K562 (cell line): ENCODE data around the gene C16orf78. TPM values are rescaled to one million over a fixed set of nuclear protein-coding genes. Genes with fewer than 3 reads are reported as not detected.
A peak's percentile ranks its signal among the peaks of the same experiment; 100 is the strongest.

Experiments
- ATAC-seq: fragments of 200-7000 bp; cut with Tn5 transposase; 3 replicates; pipeline ENCODE4 v1.9.1; 2020; ENCODE audit warnings: moderate library complexity
- BruUV-seq: library from RNA; stranded (reverse); fragments of 400-500 nt; replicated peaks from 2 replicates; lab custom pipeline; 2021; lab: Mats Ljungman, UMichigan
- CTCF ChIA-PET: fragments of 300-600 bp; formaldehyde crosslinking; extraction: SDS; loops from one replicate; lab custom pipeline; 2021; ENCODE audit warnings: low intra/inter-chr PET ratio; lab: Yijun Ruan, JAX
- POLR2A ChIA-PET: fragments of 300-600, 350-650 bp; sonication (Branson Sonifier 250); formaldehyde crosslinking; extraction: SDS; loops from one replicate; lab custom pipeline; 2021; ENCODE audit warnings: antibody characterized with exemption, inconsistent platforms; lab: Yijun Ruan, JAX
- DNase-seq, 4 experiments: peaks; one replicate each; pipeline versions ENCODE4 v3.0.0 to v3.0.0-alpha.2; 2011 to 2018; ENCODE audit warnings: low spot score in 3 of 4, mixed read lengths in 3 of 4; ENCODE audit errors: extremely low read depth in 1 of 4
- FAIRE-seq: peaks from 2 replicates; lab custom pipeline; 2011; peaks lifted over from hg19 to GRCh38; lab: Jason Lieb, UNC
- H2AFZ ChIP-seq: 2 replicates; pipeline ENCODE4 v1.6.0; 2011; ENCODE audit warnings: low read depth, low read length, control low read depth, inconsistent platforms
- H3K27ac ChIP-seq: fragments of 200-600 bp; 3 replicates; pipeline ENCODE4 v1.8.0; 2011; ENCODE audit warnings: low read depth, mild to moderate bottlenecking, control low read depth, inconsistent platforms, low read length, moderate library complexity, mixed read lengths; ENCODE audit errors: extremely low read depth
- H3K27me3 ChIP-seq, 2 experiments: fragments of 300-600 bp in 1 of 2; 2 replicates in 1 of 2; 3 replicates in 1 of 2; pipeline versions ENCODE4 v1.6.0 to v1.8.0; 2011; ENCODE audit warnings: inconsistent platforms in 2 of 2, low read length in 2 of 2, mild to moderate bottlenecking in 1 of 2, mixed read lengths in 1 of 2, moderate library complexity in 1 of 2; ENCODE audit not compliant: control insufficient read depth in 2 of 2, insufficient read depth in 2 of 2
- H3K36me3 ChIP-seq: fragments of 300-600 bp; 3 replicates; pipeline ENCODE4 v1.8.0; 2011; ENCODE audit warnings: mild to moderate bottlenecking, low read length, inconsistent platforms; ENCODE audit not compliant: control insufficient read depth, insufficient read depth
- H3K4me1 ChIP-seq, 2 experiments: fragments of 200-600 bp in 1 of 2; replicated peaks in 1 of 2; 2 replicates in 1 of 2; 3 replicates in 1 of 2; pipeline versions ENCODE4 v1.5.1 to v1.8.0; 2011; ENCODE audit warnings: inconsistent platforms in 2 of 2, low read length in 2 of 2, mild to moderate bottlenecking in 1 of 2, mixed read lengths in 1 of 2, moderate library complexity in 1 of 2; ENCODE audit not compliant: control insufficient read depth in 2 of 2, insufficient read depth in 2 of 2
- H3K4me2 ChIP-seq: 2 replicates; pipeline ENCODE4 v1.6.1; 2011; ENCODE audit warnings: low read length, control low read depth, inconsistent platforms, mixed read lengths; ENCODE audit not compliant: insufficient read depth
- H3K4me3 ChIP-seq: fragments of 200-600 bp; sonication (generic), shearing (Covaris generic); 2 replicates; pipeline ENCODE4 v1.5.1; 2016; ENCODE audit warnings: control low read depth, inconsistent platforms
- H3K79me2 ChIP-seq: fragments of 200-600 bp; 3 replicates; pipeline ENCODE4 v1.8.0; 2011; ENCODE audit warnings: low read length, inconsistent platforms; ENCODE audit not compliant: control insufficient read depth, insufficient read depth
- H3K9ac ChIP-seq, 2 experiments: 2 replicates each; pipeline versions ENCODE4 v1.6.0 to v1.6.1; 2011; ENCODE audit warnings: low read depth in 2 of 2, low read length in 2 of 2, control low read depth in 1 of 2, inconsistent platforms in 1 of 2, mild to moderate bottlenecking in 1 of 2, mixed read lengths in 1 of 2; ENCODE audit not compliant: insufficient read depth in 1 of 2
- H3K9me1 ChIP-seq: one replicate; pipeline ENCODE4 v1.6.0; 2011; ENCODE audit warnings: inconsistent platforms, mild to moderate bottlenecking, low read length, moderate library complexity; ENCODE audit not compliant: control insufficient read depth, insufficient read depth
- H3K9me3 ChIP-seq: replicated peaks from 2 replicates; pipeline ENCODE4 v1.5.1; 2011; ENCODE audit warnings: low read depth, low read length, inconsistent platforms; ENCODE audit not compliant: control insufficient read depth, insufficient read depth
- H4K20me1 ChIP-seq: replicated peaks from 2 replicates; pipeline ENCODE4 v1.6.1; 2011; ENCODE audit warnings: low read length, inconsistent platforms, mixed read lengths; ENCODE audit not compliant: control insufficient read depth, insufficient read depth
- FOXK1 ChIP-seq: sonication (generic); formaldehyde crosslinking; IDR thresholded peaks from 2 replicates; pipeline ENCODE4 v1.8.0; 2022; ENCODE audit warnings: missing genetic modification reagents, mild to moderate bottlenecking, borderline replicate concordance
- GATAD2B ChIP-seq: fragments of 450-650 bp; IDR thresholded peaks from 2 replicates; pipeline ENCODE4 v1.6.1; 2017; ENCODE audit warnings: mild to moderate bottlenecking, borderline replicate concordance
- NFYB ChIP-seq: IDR thresholded peaks from 2 replicates; pipeline ENCODE4 v1.6.1; 2011; ENCODE audit warnings: mild to moderate bottlenecking, moderate library complexity; ENCODE audit not compliant: insufficient read length; ENCODE audit errors: extremely low read depth
- PHB ChIP-seq: fragments of 250-450 bp; sonication (Bioruptor Pico); IDR thresholded peaks from 2 replicates; pipeline ENCODE4 v1.5.0; 2021
- PPARD ChIP-seq: fragments of 250-450 bp; sonication (Bioruptor Pico); IDR thresholded peaks from 2 replicates; pipeline ENCODE4 v1.8.0; 2022; ENCODE audit warnings: inconsistent platforms, mild to moderate bottlenecking, moderate library complexity
- SMAD2 ChIP-seq: fragments of 150-350 bp; IDR thresholded peaks from 2 replicates; pipeline ENCODE4 v1.6.1; 2014; ENCODE audit warnings: low read depth, mild to moderate bottlenecking, low read length
- ZNF174 ChIP-seq: fragments of 250-450 bp; sonication (Bioruptor Pico); IDR thresholded peaks from 2 replicates; pipeline ENCODE4 v1.4.0; 2020; ENCODE audit warnings: mild to moderate bottlenecking
- ZNF75A ChIP-seq: fragments of 450-650 bp; formaldehyde crosslinking; IDR thresholded peaks from 2 replicates; pipeline ENCODE4 v1.4.0; 2020; ENCODE audit warnings: mild to moderate bottlenecking
- ZNF785 ChIP-seq: fragments of 250-450 bp; sonication (Bioruptor Pico); IDR thresholded peaks from 2 replicates; pipeline ENCODE4 v1.4.0; 2020; ENCODE audit warnings: mild to moderate bottlenecking
- WGBS: fragments of 100-300 bp; shearing (Covaris generic); methylation state at CpG from one replicate; pipeline ENCODE4 v1.1.6; 2016; ENCODE audit warnings: low coverage, mixed read lengths; ENCODE audit not compliant: insufficient coverage; ENCODE audit errors: missing lambda C conversion rate; 5-methylcytosine and 5-hydroxymethylcytosine counted together
- in situ Hi-C: fragments of 300-500 bp; cut with MboI; formaldehyde crosslinking; loops from 4 replicates; pipeline ENCODE4 v1.15.0; 2018; ENCODE audit warnings: inconsistent platforms, mixed read lengths
- intact Hi-C: fragments of 100-400 bp; cut with micrococcal nuclease; formaldehyde crosslinking; loops from 2 replicates; pipeline ENCODE4 v1.14.2; 2022
- polyA plus RNA-seq, 8 experiments: library from polyadenylated mRNA; depleted of rRNA in 4 of 8; stranded (reverse) in 5 of 8; unstranded in 3 of 8; fragments of >200 nt; fragmentation: Nextera tagmentation in 2 of 8; fragmentation: Illumina TruSeq in 1 of 8; extraction: Ambion mirVana in 2 of 8; extraction: Trizol in 1 of 8; gene quantifications; 2 replicates each; pipeline versions ENCODE4 v1.2.1 to v1.2.3, GENCODE V29; 2011 to 2014; ENCODE audit warnings: inconsistent platforms in 1 of 8, missing spikeins in 1 of 8
- total RNA-seq, 7 experiments: library from RNA; depleted of rRNA in 6 of 7; stranded (reverse); fragments of >200 nt in 6 of 7; fragmentation: Illumina TruSeq in 2 of 7; extraction: Trizol in 2 of 7; gene quantifications; 2 replicates each; pipeline versions ENCODE4 v1.2.1 to v1.2.3, GENCODE V29; 2011 to 2021; ENCODE audit warnings: low replicate concordance in 1 of 7
- TF ChIP-seq, protein P1 (sequence below): fragments of 200-600 bp; sonication (generic); IDR thresholded peaks from one replicate; pipeline ENCODE4 v1.6.1; 2012; ENCODE audit warnings: mild to moderate bottlenecking, low read depth, low read length, inconsistent platforms
- TF ChIP-seq, protein P2 (sequence below): sonication (generic); IDR thresholded peaks from 2 replicates; pipeline ENCODE4 v1.6.1; 2016

The C16orf78 gene
- total and polyA plus RNA-seq, 9 of the 15 experiments (the other 6 are each of a cell fraction or from before 2014, with no cell fraction given): not detected

DNA sequence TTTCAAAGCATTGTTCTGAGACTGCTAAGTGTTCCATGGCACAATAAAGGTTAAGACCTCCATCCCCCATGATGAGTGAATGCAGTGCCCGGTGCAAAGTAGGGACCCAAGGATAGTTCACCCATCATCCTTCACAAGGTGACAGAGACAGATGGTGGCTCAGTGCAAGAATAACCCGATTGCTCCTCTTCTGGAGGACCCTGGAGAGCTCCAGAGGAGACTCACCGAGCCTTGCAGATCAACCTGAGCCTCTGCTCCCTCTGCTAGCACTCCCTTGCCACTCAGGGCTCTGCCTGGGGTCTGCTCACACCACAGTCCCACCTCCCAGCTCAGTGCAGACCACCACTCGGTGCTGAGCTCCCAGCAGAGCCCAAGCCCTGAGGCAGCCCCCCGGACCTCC lies 49.3 kb downstream of the C16orf78 start:
- in situ Hi-C loops: no loop called here
- Histone ChIP-seq H3K9me3 (no peaks in the 10 kb centered on the region), H3K4me2 (no peak overlapping the region), H3K27ac (no peak overlapping the region), H3K36me3 (no peaks in the 10 kb centered on the region), H3K9me1 (no peaks in the 10 kb centered on the region), H2AFZ (no peak overlapping the region), H3K4me1 (no peaks in the 10 kb centered on the region), H4K20me1 (no peaks in the 10 kb centered on the region), H3K27me3 (peaks cover 0 to 17% of the 10 kb centered on the region in 2 experiments; a peak in 3 of 5 replicates), H3K4me3 (no peak overlapping the region), H3K79me2 (no peaks in the 10 kb centered on the region), H3K9ac (peak overlapping the region in 1 of 2 experiments; percentile 26; a peak in 1 of 4 replicates)
- ChIA-PET POLR2A (no interaction called here), CTCF (no interaction called here)
- FAIRE-seq (no peak), DNase-seq (no peak), ATAC-seq (no peak)
- intact Hi-C loops: no loop called here
- WGBS: 0% methylated on average over 5 of the region's 5 CpGs
- no TSS peak for BruUV-seq
- TF ChIP-seq FOXK1 (CRISPR knock-in tag): no peak
- TF ChIP-seq ZNF174 (CRISPR knock-in tag): no peak
- TF ChIP-seq GATAD2B: no peak
- TF ChIP-seq, protein P1, sequence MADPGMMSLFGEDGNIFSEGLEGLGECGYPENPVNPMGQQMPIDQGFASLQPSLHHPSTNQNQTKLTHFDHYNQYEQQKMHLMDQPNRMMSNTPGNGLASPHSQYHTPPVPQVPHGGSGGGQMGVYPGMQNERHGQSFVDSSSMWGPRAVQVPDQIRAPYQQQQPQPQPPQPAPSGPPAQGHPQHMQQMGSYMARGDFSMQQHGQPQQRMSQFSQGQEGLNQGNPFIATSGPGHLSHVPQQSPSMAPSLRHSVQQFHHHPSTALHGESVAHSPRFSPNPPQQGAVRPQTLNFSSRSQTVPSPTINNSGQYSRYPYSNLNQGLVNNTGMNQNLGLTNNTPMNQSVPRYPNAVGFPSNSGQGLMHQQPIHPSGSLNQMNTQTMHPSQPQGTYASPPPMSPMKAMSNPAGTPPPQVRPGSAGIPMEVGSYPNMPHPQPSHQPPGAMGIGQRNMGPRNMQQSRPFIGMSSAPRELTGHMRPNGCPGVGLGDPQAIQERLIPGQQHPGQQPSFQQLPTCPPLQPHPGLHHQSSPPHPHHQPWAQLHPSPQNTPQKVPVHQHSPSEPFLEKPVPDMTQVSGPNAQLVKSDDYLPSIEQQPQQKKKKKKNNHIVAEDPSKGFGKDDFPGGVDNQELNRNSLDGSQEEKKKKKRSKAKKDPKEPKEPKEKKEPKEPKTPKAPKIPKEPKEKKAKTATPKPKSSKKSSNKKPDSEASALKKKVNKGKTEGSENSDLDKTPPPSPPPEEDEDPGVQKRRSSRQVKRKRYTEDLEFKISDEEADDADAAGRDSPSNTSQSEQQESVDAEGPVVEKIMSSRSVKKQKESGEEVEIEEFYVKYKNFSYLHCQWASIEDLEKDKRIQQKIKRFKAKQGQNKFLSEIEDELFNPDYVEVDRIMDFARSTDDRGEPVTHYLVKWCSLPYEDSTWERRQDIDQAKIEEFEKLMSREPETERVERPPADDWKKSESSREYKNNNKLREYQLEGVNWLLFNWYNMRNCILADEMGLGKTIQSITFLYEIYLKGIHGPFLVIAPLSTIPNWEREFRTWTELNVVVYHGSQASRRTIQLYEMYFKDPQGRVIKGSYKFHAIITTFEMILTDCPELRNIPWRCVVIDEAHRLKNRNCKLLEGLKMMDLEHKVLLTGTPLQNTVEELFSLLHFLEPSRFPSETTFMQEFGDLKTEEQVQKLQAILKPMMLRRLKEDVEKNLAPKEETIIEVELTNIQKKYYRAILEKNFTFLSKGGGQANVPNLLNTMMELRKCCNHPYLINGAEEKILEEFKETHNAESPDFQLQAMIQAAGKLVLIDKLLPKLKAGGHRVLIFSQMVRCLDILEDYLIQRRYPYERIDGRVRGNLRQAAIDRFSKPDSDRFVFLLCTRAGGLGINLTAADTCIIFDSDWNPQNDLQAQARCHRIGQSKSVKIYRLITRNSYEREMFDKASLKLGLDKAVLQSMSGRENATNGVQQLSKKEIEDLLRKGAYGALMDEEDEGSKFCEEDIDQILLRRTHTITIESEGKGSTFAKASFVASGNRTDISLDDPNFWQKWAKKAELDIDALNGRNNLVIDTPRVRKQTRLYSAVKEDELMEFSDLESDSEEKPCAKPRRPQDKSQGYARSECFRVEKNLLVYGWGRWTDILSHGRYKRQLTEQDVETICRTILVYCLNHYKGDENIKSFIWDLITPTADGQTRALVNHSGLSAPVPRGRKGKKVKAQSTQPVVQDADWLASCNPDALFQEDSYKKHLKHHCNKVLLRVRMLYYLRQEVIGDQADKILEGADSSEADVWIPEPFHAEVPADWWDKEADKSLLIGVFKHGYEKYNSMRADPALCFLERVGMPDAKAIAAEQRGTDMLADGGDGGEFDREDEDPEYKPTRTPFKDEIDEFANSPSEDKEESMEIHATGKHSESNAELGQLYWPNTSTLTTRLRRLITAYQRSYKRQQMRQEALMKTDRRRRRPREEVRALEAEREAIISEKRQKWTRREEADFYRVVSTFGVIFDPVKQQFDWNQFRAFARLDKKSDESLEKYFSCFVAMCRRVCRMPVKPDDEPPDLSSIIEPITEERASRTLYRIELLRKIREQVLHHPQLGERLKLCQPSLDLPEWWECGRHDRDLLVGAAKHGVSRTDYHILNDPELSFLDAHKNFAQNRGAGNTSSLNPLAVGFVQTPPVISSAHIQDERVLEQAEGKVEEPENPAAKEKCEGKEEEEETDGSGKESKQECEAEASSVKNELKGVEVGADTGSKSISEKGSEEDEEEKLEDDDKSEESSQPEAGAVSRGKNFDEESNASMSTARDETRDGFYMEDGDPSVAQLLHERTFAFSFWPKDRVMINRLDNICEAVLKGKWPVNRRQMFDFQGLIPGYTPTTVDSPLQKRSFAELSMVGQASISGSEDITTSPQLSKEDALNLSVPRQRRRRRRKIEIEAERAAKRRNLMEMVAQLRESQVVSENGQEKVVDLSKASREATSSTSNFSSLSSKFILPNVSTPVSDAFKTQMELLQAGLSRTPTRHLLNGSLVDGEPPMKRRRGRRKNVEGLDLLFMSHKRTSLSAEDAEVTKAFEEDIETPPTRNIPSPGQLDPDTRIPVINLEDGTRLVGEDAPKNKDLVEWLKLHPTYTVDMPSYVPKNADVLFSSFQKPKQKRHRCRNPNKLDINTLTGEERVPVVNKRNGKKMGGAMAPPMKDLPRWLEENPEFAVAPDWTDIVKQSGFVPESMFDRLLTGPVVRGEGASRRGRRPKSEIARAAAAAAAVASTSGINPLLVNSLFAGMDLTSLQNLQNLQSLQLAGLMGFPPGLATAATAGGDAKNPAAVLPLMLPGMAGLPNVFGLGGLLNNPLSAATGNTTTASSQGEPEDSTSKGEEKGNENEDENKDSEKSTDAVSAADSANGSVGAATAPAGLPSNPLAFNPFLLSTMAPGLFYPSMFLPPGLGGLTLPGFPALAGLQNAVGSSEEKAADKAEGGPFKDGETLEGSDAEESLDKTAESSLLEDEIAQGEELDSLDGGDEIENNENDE: no peak
- TF ChIP-seq PPARD (CRISPR knock-in tag): no peak
- TF ChIP-seq NFYB: no peak
- TF ChIP-seq PHB (CRISPR knock-in tag): no peak
- TF ChIP-seq SMAD2: no peak
- TF ChIP-seq, protein P2, sequence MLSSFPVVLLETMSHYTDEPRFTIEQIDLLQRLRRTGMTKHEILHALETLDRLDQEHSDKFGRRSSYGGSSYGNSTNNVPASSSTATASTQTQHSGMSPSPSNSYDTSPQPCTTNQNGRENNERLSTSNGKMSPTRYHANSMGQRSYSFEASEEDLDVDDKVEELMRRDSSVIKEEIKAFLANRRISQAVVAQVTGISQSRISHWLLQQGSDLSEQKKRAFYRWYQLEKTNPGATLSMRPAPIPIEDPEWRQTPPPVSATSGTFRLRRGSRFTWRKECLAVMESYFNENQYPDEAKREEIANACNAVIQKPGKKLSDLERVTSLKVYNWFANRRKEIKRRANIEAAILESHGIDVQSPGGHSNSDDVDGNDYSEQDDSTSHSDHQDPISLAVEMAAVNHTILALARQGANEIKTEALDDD: no peak
- TF ChIP-seq ZNF785 (CRISPR knock-in tag): no peak
- TF ChIP-seq ZNF75A: no peak
